IMR-90 (cell line): Measurements from ENCODE around the gene PIEZO1. TPM values are rescaled to one million over a fixed set of nuclear protein-coding genes. Genes with fewer than 3 reads are reported as not detected.

Experiments
- ATAC-seq: fragments of 200-7000 bp; cut with Tn5 transposase; 2 replicates; pipeline ENCODE4 v1.9.1; 2020; ENCODE audit warnings: low read depth, mild to moderate bottlenecking, moderate library complexity
- BruUV-seq: library from RNA; stranded (reverse); fragments of 400-500 nt; replicated peaks from 2 replicates; lab custom pipeline; 2021; lab: Mats Ljungman, UMichigan
- CTCF ChIA-PET: fragments of 300-600 bp; formaldehyde crosslinking; extraction: SDS; loops from one replicate; lab custom pipeline; 2021; ENCODE audit warnings: antibody characterized with exemption; lab: Yijun Ruan, JAX
- POLR2A ChIA-PET: fragments of 300-600 bp; sonication (Branson Sonifier 250); formaldehyde crosslinking; loops from one replicate; lab custom pipeline; 2022; ENCODE audit warnings: antibody characterized with exemption; ENCODE audit not compliant: unreplicated experiment; lab: Charles Lee
- DNase-seq: peaks from one replicate; pipeline ENCODE4 v3.0.0; 2013
- H2AFZ ChIP-seq: replicated peaks from 2 replicates; pipeline ENCODE3; 2013; ENCODE audit warnings: low read length, mild to moderate bottlenecking; ENCODE audit not compliant: poor library complexity
- H2AK5ac ChIP-seq: 2 replicates; pipeline ENCODE4 v1.6.1; 2013; ENCODE audit warnings: low read depth, low read length, inconsistent platforms
- H2AK9ac ChIP-seq: replicated peaks from 2 replicates; pipeline ENCODE3; 2013; ENCODE audit warnings: mild to moderate bottlenecking, low read depth, low read length, moderate library complexity; ENCODE audit not compliant: poor library complexity
- H2BK120ac ChIP-seq: 2 replicates; pipeline ENCODE4 v1.6.1; 2013; ENCODE audit warnings: low read depth, low read length, inconsistent platforms
- H2BK15ac ChIP-seq: 3 replicates; pipeline ENCODE4 v1.6.1; 2013; ENCODE audit warnings: low read depth, low read length, inconsistent platforms
- H2BK20ac ChIP-seq: 2 replicates; pipeline ENCODE4 v1.6.1; 2013; ENCODE audit warnings: low read depth, mild to moderate bottlenecking, inconsistent platforms, low read length, moderate library complexity
- H2BK5ac ChIP-seq: 2 replicates; pipeline ENCODE4 v1.6.1; 2013; ENCODE audit warnings: mild to moderate bottlenecking, low read depth, low read length, inconsistent platforms; ENCODE audit not compliant: poor library complexity, severe bottlenecking
- H3K14ac ChIP-seq: replicated peaks from 2 replicates; pipeline ENCODE4 v1.6.1; 2013; ENCODE audit warnings: low read depth, low read length, inconsistent platforms
- H3K18ac ChIP-seq: 2 replicates; pipeline ENCODE4 v1.6.1; 2013; ENCODE audit warnings: low read depth, low read length, control low read depth
- H3K23ac ChIP-seq: 2 replicates; pipeline ENCODE4 v1.6.1; 2013; ENCODE audit warnings: low read depth, low read length, inconsistent platforms
- H3K27ac ChIP-seq: 2 replicates; pipeline ENCODE4 v1.5.1; 2013; ENCODE audit warnings: mild to moderate bottlenecking, control low read depth, low read length; ENCODE audit not compliant: insufficient read depth
- H3K27me3 ChIP-seq: 2 replicates; pipeline ENCODE4 v1.6.1; 2013; ENCODE audit warnings: low read length; ENCODE audit not compliant: control insufficient read depth, insufficient read depth
- H3K36me3 ChIP-seq: 2 replicates; pipeline ENCODE4 v1.6.1; 2013; ENCODE audit warnings: low read length, mixed read lengths; ENCODE audit not compliant: control insufficient read depth, insufficient read depth
- H3K4ac ChIP-seq: 2 replicates; pipeline ENCODE4 v1.6.1; 2013; ENCODE audit warnings: low read depth, low read length, inconsistent platforms
- H3K4me1 ChIP-seq: 2 replicates; pipeline ENCODE4 v1.6.1; 2013; ENCODE audit warnings: low read length, mixed read lengths; ENCODE audit not compliant: control insufficient read depth, insufficient read depth
- H3K4me2 ChIP-seq: 2 replicates; pipeline ENCODE4 v1.6.1; 2013; ENCODE audit warnings: low read depth, mild to moderate bottlenecking, control low read depth, low read length, moderate library complexity
- H3K4me3 ChIP-seq: 2 replicates; pipeline ENCODE4 v1.5.1; 2013; ENCODE audit warnings: low read depth, mild to moderate bottlenecking, control low read depth, low read length, moderate library complexity; ENCODE audit not compliant: insufficient read depth
- H3K56ac ChIP-seq: 2 replicates; pipeline ENCODE4 v1.6.1; 2013; ENCODE audit warnings: low read length, inconsistent platforms; ENCODE audit not compliant: insufficient read depth; ENCODE audit errors: extremely low read depth
- H3K79me1 ChIP-seq, 2 experiments: 2 replicates each; pipeline ENCODE4 v1.6.1; 2013; ENCODE audit warnings: low read length in 2 of 2, inconsistent platforms in 1 of 2, low read depth in 1 of 2
- H3K9ac ChIP-seq: 2 replicates; pipeline ENCODE4 v1.6.1; 2013; ENCODE audit warnings: low read depth, low read length, control low read depth
- H3K9me1 ChIP-seq: 2 replicates; pipeline ENCODE4 v1.6.1; 2013; ENCODE audit warnings: low read length, inconsistent platforms; ENCODE audit not compliant: insufficient read depth
- H3K9me3 ChIP-seq: 2 replicates; pipeline ENCODE4 v1.6.1; 2013; ENCODE audit warnings: low read length; ENCODE audit not compliant: control insufficient read depth, insufficient read depth
- H4K20me1 ChIP-seq: 2 replicates; pipeline ENCODE4 v1.6.1; 2013; ENCODE audit warnings: low read length, inconsistent platforms; ENCODE audit not compliant: insufficient read depth
- H4K5ac ChIP-seq: 2 replicates; pipeline ENCODE4 v1.6.1; 2013; ENCODE audit warnings: mild to moderate bottlenecking, low read depth, low read length, control low read depth
- H4K8ac ChIP-seq, 2 experiments: 2 replicates each; pipeline ENCODE4 v1.6.1; 2013; ENCODE audit warnings: low read depth in 2 of 2, low read length in 2 of 2, control low read depth in 1 of 2, inconsistent platforms in 1 of 2
- H4K91ac ChIP-seq: 2 replicates; pipeline ENCODE4 v1.6.1; 2013; ENCODE audit warnings: low read depth, low read length, inconsistent platforms; ENCODE audit not compliant: insufficient read depth
- CEBPB ChIP-seq: IDR thresholded peaks from 2 replicates; pipeline ENCODE4 v1.6.1; 2012; ENCODE audit warnings: low read depth, low read length, improper control_type of control experiment
- CHD1 ChIP-seq: IDR thresholded peaks from 2 replicates; pipeline ENCODE4 v1.6.1; 2012; ENCODE audit warnings: low read depth, low read length, improper control_type of control experiment
- CTCF ChIP-seq: conservative IDR thresholded peaks from 2 replicates; pipeline ENCODE4 v1.5.1; 2012; ENCODE audit warnings: mild to moderate bottlenecking, low read depth, low read length, improper control_type of control experiment
- ELK1 ChIP-seq: fragments of 150-350 bp; IDR thresholded peaks from 2 replicates; pipeline ENCODE4 v1.6.1; 2016; ENCODE audit warnings: low read depth, mild to moderate bottlenecking, low read length, moderate library complexity, borderline replicate concordance
- FOS ChIP-seq: fragments of 150-350 bp; IDR thresholded peaks from 2 replicates; pipeline ENCODE4 v1.6.1; 2016; ENCODE audit warnings: low read depth, low read length
- MAFK ChIP-seq: IDR thresholded peaks from 2 replicates; pipeline ENCODE4 v1.6.1; 2012; ENCODE audit warnings: low read depth, low read length, improper control_type of control experiment
- MXI1 ChIP-seq: IDR thresholded peaks from 2 replicates; pipeline ENCODE4 v1.6.1; 2012; ENCODE audit warnings: low read depth, mild to moderate bottlenecking, low read length, moderate library complexity, borderline replicate concordance
- NFE2L2 ChIP-seq: fragments of 150-350 bp; IDR thresholded peaks from 2 replicates; pipeline ENCODE4 v1.6.1; 2016; ENCODE audit warnings: low read depth, mild to moderate bottlenecking, low read length
- RAD21 ChIP-seq: IDR thresholded peaks from 2 replicates; pipeline ENCODE4 v1.6.1; 2012; ENCODE audit warnings: low read length, improper control_type of control experiment
- RCOR1 ChIP-seq: IDR thresholded peaks from 2 replicates; pipeline ENCODE4 v1.6.1; 2012; ENCODE audit warnings: mild to moderate bottlenecking, low read length, improper control_type of control experiment; ENCODE audit not compliant: insufficient replicate concordance
- SMC3 ChIP-seq: fragments of 150-350 bp; IDR thresholded peaks from 2 replicates; pipeline ENCODE4 v1.6.1; 2016; ENCODE audit warnings: low read depth, mild to moderate bottlenecking, antibody characterized with exemption, low read length, moderate library complexity
- USF2 ChIP-seq: fragments of 150-350 bp; IDR thresholded peaks from 2 replicates; pipeline ENCODE4 v1.6.1; 2017; ENCODE audit warnings: mild to moderate bottlenecking, antibody characterized with exemption, low read length, low read depth
- WGBS, 2 experiments: methylation state at CpG; one replicate each; pipeline versions ENCODE4 v1.1.5 to v1.1.7; 2013; ENCODE audit warnings: missing lambda C conversion rate in 2 of 2; ENCODE audit not compliant: insufficient read length in 1 of 2; ENCODE audit errors: extremely low coverage in 2 of 2; 5-methylcytosine and 5-hydroxymethylcytosine counted together
- dilution Hi-C: fragments of 300-500 bp; cut with HindIII; formaldehyde crosslinking; loops from one replicate; pipeline ENCODE4 v1.14.3; 2018; ENCODE audit warnings: low sequenced_read_pairs; ENCODE audit not compliant: unreplicated experiment
- in situ Hi-C: fragments of 300-500 bp; cut with MboI; formaldehyde crosslinking; loops from 3 replicates; pipeline ENCODE4 v1.14.3; 2019; ENCODE audit warnings: low sequenced_read_pairs, inconsistent platforms, mixed read lengths
- intact Hi-C: fragments of 100-400 bp; cut with micrococcal nuclease; formaldehyde crosslinking; loops from 2 replicates; pipeline ENCODE4 v1.10.0; 2022
- polyA plus RNA-seq, 3 experiments: library from polyadenylated mRNA; depleted of rRNA; stranded (reverse); fragments of >200 nt; gene quantifications; 2 replicates each; pipeline ENCODE4 v1.2.3, GENCODE V29; 2012; ENCODE audit warnings: low replicate concordance in 1 of 3
- total RNA-seq: library from RNA; depleted of rRNA; stranded (reverse); fragments of >200 nt; gene quantifications from 2 replicates; pipeline ENCODE4 v1.2.3, GENCODE V29; 2012

PIEZO1 gene
- total and polyA plus RNA-seq, 2 of the 4 experiments (the other 2 are of a cell fraction): 36.2 to 372 TPM

GRCh38 chr16:88677721-88678120, 107.3 kb downstream of the PIEZO1 start:
- Histone ChIP-seq H3K4ac (no peak overlapping the region), H4K8ac (no peak overlapping the region), H3K14ac (no peak overlapping the region), H3K18ac (no peak overlapping the region), H4K20me1 (0 out of 2 replicates have a peak, but pooled peaks cover 9% of the 10 kb centered on the region), H2BK15ac (no peak overlapping the region), H3K27ac (no peak overlapping the region), H3K56ac (no peak overlapping the region), H2BK20ac (no peak overlapping the region), H3K4me2 (no peak overlapping the region), H2AFZ (no peak overlapping the region), H3K36me3 (peaks cover 7% of the 10 kb centered on the region; the same call in 1 of the 2 replicates), H4K5ac (no peak overlapping the region), H2AK5ac (no peak overlapping the region), H2BK5ac (no peak overlapping the region), H3K27me3 (no peaks in the 10 kb centered on the region; the same call in 1 of the 2 replicates), H3K9ac (no peak overlapping the region), H3K4me1 (no peaks in the 10 kb centered on the region), H2AK9ac (no peak overlapping the region), H3K79me1 (no peaks in the 10 kb centered on the region), H3K9me1 (no peaks in the 10 kb centered on the region), H3K23ac (no peak overlapping the region), H4K91ac (no peak overlapping the region), H2BK120ac (no peak overlapping the region), H3K9me3 (no peaks in the 10 kb centered on the region), H3K4me3 (no peak overlapping the region)
- in situ Hi-C loops (no loop called here), dilution Hi-C loops (no loop called here), intact Hi-C loops (no loop called here)
- BruUV-seq: no TSS peak
- 92% methylated on average over 7 of the region's 13 CpGs; no CpG with 5 or more reads in 1 of the 2 experiments for WGBS, 2 experiments
- no peak for TF ChIP-seq USF2
- no peak for TF ChIP-seq MXI1
- TF ChIP-seq SMC3: no peak
- no peak for TF ChIP-seq FOS
- TF ChIP-seq MAFK: no peak
- TF ChIP-seq CHD1: no peak
- no peak for TF ChIP-seq RCOR1
- TF ChIP-seq CEBPB: no peak
- TF ChIP-seq ELK1: no peak
- TF ChIP-seq CTCF: no peak
- TF ChIP-seq RAD21: no peak
- TF ChIP-seq NFE2L2: no peak
- POLR2A ChIA-PET: no interaction called here
- ATAC-seq (no peak), DNase-seq (no peak)
- CTCF ChIA-PET: interaction anchor here (0.6 kb wide), 1 partner anchor 214 kb away, joined by 3 read pairs; no protein-coding TSS in a partner anchor
